HS-27A (cell line): ENCODE results near the gene CFAP141.
"Not testable (repeated sequence)": the region's sequence is repeated elsewhere in the genome, so short reads cannot be mapped to it uniquely, and the experiment has no call there.

Experiments used
- DNase-seq: peaks from one replicate; pipeline ENCODE4 v3.0.0-alpha.2; 2012; ENCODE audit warnings: low read depth, missing footprints

Gene CFAP141

DNA sequence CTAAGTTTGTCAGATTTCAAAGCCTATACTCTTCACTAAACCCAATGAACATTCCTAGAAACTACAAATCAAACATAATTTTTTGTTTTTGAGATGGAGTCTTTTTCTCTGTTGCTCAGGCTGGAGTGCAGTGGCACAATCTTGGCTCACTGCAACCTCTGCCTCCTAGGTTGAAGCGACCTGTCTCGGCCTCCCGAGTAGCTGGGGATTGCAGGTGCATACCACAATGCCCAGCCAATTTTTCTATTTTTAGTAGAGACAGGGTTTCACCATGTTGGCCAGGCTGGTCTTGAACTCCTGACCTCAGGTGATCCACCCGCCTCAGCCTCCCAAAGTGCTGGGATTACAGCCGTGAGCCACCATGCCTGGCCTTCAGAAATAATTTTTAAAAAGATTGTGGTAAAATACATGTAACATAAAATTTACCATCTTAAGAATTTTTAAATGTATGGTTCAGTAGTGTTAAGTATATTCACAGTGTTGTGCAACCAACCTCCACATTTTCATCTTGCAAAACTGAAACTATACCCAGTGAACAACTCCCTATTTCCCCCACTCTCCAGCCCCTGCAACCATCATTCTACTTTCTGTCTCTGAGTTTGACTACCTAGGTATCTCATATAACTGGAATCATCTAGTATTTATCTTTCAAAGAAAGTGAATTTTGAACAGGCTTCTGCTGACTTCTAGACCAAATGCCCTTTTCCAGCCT is 2.7 kb upstream of the CFAP141 start:
- DNase-seq: no peak

DNA sequence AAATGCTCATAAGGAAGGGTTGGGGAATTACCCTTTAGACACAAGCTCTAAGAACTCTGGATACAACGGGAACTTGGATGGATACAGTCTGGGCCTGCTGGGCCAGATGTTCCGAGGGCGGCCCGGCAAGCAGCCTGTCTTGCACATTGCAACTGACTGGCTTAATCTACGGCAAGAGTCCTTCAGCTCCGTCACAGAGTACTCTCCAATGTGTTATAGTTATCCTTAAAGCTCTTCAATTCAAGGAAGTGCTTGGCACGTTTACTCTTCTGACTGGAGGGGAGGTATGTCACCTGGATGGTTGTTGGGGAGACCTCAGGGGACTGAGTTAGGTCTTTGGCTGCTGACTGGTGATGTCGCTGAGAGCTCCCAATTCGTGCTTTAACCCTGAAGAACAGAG is 1.1 kb upstream of the CFAP141 start:
- DNase-seq: no peak

GRCh38 chr1:154205778-154206177 is 355 bp downstream of the CFAP141 start:
- DNase-seq: not testable (repeated sequence)

DNA sequence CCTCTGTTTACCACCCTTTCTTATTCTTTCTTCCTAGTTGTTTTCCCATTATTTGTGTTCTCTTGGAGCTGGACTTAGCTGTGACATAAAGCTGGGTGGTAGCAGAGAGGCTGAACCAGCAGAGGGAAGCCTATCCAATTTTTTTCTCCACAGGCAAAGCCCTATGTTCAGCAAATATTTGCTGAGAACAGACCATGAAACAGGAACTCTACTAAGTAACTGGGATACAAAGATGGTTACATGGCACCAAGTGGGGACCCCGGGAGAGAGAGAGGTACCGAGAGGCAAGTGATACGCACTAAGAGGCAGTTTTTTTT is 6.6 kb downstream of the CFAP141 start:
- no peak for DNase-seq

GRCh38 chr1:154198756-154199562 is 7.2 kb downstream of the CFAP141 start:
- no peak for DNase-seq

GRCh38 chr1:154193821-154194220 is 12.3 kb downstream of the CFAP141 start:
- no peak for DNase-seq

- DNase-seq: no peak
Measured at GRCh38 chr1:154192476-154192875, 13.7 kb downstream of the CFAP141 start.

GRCh38 chr1:154191990-154192461 is 14.1 kb downstream of the CFAP141 start, which contains the start of gene TPM3:
Gene TPM3, minus strand, starts transcription at chr1:154192100. Its CDS starts 82 bp downstream, at chr1:154192018.
- no peak for DNase-seq

DNA sequence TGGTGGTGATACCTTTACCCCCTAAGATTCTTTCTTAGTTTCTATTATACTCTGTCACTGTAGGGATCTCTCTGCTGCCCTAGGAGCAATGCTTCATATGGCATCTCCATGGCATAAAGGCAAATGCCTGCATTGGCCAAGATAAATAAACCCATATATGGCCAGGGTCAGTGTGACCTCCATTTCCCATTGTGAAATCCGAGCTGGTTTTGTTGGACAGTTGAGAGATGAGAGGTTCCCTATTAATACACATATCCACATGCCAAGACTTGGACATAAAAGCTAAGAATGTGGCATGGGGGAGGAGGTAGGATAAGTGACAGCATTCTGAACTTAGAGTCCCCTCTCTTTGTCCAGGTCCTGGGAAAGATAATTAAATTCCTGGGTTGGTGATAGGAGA is 15.6 kb downstream of the CFAP141 start:
- DNase-seq: no peak

DNA sequence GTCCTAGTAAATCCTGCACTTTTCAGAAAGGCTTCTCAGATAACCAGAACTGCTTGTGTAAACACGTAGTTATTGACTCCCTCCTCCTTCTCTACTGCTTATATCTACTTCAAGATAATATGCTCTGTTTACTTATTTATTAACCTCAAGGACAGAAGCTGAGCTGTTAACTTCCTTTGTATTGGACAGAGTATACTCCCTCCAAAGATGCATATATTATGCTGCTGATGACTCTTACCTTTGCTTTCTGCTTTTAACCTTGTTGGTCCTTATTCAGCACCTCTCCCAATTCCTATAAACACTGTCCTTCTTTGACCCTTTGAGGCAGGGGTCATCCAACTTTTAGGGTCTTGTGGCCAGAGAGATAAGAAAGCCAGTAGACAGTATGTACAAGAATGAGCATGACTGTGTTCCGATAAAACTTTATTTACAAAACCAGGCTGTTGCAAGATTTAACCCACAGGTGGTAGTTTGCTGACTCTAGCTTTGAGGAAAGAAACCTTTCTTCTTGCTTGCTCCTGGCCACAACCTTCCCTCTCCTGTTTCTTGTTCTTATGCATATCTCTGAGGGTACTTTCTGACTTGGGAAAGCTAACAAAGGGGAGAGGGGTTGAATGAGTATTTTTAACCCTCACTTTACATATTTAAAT is 19.2 kb downstream of the CFAP141 start:
- no peak for DNase-seq

DNA sequence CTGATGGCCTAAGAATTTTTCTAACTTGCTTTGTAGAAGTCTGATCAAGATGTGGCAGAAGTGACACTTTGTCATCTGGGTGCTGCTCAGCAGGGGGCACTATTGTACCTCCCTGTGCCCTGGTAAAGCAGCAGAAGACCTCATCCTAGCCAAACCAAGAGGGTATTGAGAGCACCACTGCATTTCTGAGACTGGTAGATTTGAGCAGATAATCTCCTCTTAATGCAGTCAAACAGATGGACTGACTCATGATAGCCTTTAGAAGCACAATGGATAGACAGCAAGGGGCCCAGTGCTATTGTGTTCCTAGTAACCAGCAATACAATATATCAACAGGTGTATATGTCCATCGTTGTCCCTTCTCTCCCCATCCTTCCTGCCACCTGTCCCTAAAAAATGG is 20.0 kb downstream of the CFAP141 start:
- DNase-seq: no peak

GRCh38 chr1:154183046-154183915 is 22.9 kb downstream of the CFAP141 start:
- peak; percentile 83 for DNase-seq

DNA sequence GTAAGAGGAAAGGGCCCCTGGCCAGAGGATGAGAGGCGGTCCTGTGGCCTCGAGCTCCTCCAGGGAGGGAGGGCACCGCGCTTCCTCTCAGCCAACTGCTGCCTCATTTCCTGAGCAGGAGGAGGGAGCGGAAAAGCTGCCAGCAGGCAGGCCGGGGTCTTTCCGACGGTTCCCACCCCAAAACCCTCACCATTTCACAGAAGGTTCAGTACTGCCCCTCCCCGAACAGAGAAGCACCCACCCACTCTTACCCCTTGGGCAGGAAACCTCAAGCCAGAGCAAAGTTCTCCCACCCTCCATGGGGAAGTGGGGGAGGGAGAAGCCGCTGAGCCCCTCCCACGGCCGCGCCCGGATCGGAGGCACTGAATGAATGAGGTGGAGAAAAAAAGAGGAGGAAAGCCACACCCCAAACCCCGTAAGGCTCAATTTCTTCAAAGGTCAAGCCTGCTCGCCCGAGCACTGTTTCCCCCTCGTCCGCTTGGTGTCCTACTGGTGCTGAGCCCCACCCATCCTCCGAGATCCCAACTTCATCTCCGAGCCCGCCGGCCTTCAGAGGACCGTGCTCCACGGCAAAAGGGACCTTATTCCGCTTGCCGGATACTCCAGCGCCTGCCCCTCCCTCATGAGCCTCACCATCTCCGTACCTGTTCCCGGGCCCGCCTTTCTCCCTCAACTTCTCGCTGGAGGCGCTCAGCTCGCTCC is 23.6 kb downstream of the CFAP141 start:
- no peak for DNase-seq

- DNase-seq: no peak
Measured at GRCh38 chr1:154181944-154182343, 24.2 kb downstream of the CFAP141 start.

- DNase-seq: no peak
Measured at GRCh38 chr1:154179946-154180687, 26.0 kb downstream of the CFAP141 start.

DNA sequence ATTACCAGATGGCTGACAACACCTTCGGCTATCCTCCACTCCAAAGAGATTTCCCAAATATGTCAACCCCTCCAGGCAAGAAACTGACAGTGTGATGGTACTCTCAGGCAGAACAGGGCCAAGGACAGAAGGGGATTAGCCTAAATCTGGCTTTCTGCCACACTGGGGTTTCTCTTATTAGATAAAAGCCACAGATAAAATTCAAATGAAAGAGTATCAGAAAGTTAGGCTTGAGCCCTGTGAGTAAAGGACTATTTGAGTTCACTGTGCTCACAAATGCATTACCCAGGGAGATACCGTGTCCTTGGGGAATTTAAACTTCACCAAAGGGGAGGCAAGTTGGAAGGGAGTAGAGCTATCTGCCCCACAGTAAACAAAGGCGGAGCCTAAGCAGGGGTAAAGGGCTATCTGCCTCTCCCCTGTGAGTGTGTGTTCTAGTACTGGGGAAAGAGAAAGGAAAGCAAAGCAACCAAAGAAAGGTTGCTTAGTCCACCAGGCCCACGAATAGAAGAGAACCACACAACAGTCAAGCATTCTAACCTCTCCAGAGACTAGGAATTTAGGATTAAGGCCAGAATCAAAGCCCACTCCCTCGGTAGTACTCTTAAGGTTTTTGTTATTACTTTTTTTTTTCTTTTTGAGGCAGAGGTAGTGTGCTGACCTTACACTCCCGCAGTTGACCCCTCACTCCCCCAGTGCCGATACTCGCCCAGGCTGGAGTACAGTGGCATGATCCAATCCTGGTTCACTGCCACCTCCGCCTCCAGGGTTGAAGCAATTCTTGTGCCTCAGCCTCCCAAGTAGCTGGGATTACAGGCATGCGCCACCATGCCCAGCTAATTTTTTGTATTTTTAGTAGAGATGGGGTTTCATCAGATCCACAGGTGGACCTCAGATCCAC is 27.0 kb downstream of the CFAP141 start:
- DNase-seq: no peak

GRCh38 chr1:154178013-154178412 is 28.1 kb downstream of the CFAP141 start:
- DNase-seq: no peak

GRCh38 chr1:154176337-154176736 is 29.8 kb downstream of the CFAP141 start:
- no peak for DNase-seq

DNA sequence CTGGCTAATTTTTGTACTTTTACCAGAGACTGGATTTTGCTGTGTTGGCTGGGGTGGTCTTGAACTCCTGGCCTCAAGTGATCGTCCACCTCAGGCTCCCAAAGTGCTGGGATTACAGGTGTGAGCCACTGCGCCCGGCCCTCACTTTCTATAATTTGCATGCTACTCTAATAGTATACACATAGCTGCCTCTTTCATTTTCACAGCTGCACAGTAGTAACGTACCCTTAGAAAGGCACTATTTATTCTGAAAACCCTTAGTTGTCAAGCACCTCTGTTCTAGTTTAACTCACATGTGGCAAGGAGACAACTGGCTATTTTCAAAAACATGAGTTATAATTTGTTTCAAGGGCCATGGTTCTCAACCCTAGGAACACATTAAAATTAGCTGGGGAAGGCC is 31.5 kb downstream of the CFAP141 start:
- no peak for DNase-seq

- DNase-seq: no peak
Measured at GRCh38 chr1:154171880-154172279, 34.3 kb downstream of the CFAP141 start.
